Activated naive CD8-positive, alpha-beta T cell treated with anti-CD3 and anti-CD28 coated beads, Interleukin-2, amount 50 U/mL, for 16 hours (primary cell): ENCODE data around the gene EXOC3L4.
"Not testable (repeated sequence)": the region's sequence is repeated elsewhere in the genome, so short reads cannot be mapped to it uniquely, and the experiment has no call there.

Experiments
- DNase-seq: peaks from one replicate; pipeline ENCODE4 v3.0.0-alpha.2; 2020; ENCODE audit warnings: low read depth, low spot score

EXOC3L4 gene

DNA sequence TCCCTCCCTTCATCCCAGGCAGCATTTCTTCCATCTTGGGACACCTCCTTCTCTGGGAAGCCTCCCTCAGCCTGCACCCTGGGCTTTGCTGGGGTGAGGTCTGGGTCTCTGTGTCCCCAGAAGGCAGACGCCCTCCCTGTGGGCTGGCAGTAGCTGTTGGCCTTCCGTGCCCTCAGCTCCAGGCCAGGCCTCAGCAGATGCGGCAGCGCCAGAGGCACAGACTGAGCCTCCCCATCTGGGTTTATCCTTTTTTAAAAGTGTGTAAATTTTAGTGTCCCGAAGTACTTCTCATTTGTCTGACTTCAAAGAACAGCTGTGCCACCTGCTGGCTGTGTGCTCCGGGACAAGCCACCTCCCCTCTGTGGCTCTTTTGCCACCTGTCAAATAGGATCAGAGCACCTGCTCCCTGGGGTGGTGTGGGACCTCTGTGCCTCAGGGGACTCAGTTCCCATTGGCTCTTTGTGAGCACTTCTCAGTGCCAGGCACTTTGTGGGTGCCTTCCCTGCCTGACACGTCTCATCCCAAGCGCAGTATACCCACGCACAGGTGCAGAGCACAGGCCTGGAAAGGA, 11.1 kb downstream of the EXOC3L4 start:
- DNase-seq = no peak

DNA sequence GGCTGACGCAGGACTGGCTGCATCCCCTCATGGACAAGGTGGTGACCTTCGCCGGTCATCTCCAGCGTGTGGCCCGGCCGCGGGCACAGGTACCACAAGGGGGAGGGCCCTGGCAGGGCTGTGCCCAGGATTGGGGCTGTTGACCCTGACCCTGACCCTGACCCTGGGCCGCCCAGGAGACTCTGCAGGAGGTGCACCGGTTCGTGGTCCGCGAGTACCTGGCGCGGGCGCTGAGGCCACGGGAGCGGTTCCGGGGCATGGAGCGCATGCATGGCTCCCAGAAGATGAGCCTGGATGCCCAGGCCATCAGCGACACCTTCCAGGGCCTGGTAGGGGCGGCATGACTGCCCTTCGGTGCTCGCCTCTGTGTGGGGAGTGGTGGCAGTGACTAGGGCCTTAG, 12.9 kb downstream of the EXOC3L4 start:
- DNase-seq = no peak

DNA sequence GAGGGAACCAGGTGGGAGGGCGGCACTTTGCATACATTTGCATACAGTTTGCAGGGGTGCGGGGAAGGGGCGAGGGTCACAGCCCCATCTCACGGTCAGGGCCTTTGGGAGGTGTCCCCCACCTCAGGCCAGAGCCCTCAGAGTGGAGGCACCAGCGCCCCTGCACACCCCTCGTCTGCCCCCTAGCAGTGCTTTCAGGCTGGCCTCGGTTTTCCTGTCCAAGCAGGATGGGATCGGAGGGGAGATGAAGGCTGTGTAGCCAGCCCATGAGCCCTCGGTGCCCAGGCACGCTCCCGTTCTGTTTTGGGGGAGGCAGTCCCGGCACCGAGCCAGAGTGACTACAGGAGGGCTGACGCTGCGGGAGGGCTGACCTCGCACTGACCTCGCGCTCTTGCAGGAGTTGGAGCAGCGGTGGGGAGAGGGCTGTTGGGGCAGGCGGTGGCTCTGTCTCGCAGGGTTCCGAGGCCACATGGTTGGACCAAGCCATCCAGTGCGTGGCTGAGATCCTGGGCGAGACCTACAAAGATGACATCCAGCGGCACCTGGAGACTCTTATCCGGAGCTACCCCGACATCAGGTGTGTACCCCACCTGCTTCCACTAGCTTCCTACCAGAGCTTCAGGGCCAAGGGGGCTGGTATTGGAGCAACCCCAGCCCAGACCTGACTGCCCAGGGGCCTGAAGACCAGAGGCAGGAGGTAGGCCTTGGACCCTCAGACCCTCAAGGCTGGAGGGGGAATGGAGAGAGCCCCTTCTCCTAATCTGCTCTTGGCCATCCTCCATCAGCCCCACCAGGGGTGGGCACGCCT, 13.6 kb downstream of the EXOC3L4 start:
- DNase-seq = no peak

GRCh38 chr14:103108749-103109207, 14.3 kb downstream of the EXOC3L4 start:
- no peak for DNase-seq

GRCh38 chr14:103109535-103110441, 15.3 kb downstream of the EXOC3L4 start:
- DNase-seq = no peak

DNA sequence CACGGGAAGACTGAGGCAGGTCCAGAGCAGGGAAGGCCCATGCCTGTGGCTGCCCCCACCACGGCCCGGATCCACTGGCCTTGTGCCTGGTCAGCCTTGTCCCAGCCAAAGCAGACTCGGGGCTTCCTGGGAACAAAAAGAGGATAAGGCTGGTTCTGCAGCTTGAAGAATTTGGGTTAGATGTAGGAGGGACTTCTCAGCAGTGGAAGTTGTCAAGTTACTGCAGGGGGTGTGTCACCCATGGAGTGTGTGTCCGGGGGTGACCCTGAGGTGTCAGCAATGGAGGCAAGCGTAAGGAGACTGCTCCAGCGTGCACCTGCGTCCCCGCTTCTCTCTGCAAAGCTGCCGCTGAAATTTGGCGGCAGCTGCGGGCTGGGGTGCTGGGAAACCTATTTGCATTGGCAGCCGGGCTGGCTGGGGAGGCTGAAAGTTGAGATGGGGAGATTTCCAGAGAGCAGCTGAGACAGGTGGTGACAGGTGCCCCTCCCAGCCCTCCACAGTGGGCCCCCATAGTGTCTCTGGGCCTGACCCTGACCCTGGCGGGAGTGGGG, 16.2 kb downstream of the EXOC3L4 start:
- no peak for DNase-seq

DNA sequence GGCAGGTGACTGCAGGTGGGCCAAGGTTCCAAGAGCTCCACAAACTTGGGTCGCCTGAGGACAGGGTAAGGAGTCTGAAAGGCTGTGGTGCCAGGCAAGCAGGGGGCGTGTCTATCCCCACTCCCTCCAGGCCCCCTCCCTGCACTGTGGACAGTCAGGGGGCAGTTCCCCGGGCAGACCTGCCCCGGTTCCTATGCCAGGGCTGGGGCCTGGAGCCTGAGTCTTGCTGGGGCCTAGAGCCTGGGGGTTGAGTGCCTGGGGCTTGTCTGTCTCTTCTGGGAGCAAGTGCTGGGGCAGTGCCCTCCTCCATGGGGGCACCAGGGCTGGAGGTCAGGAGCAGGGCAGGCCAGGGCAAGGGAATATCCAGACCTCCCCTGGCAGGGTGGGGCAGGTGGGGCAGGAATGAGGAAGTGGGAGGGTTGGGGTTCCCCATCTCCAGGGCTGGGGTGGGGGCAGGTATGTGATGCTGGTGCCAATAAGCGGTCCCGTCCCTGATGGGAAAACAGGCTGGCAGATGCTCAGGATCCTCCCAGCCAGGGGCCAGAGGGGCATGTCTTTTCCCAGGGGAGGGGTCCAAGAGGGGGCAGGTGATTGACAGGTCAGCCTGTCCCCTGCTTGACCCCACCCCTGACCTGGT, 16.8 kb downstream of the EXOC3L4 start:
- DNase-seq = no peak

DNA sequence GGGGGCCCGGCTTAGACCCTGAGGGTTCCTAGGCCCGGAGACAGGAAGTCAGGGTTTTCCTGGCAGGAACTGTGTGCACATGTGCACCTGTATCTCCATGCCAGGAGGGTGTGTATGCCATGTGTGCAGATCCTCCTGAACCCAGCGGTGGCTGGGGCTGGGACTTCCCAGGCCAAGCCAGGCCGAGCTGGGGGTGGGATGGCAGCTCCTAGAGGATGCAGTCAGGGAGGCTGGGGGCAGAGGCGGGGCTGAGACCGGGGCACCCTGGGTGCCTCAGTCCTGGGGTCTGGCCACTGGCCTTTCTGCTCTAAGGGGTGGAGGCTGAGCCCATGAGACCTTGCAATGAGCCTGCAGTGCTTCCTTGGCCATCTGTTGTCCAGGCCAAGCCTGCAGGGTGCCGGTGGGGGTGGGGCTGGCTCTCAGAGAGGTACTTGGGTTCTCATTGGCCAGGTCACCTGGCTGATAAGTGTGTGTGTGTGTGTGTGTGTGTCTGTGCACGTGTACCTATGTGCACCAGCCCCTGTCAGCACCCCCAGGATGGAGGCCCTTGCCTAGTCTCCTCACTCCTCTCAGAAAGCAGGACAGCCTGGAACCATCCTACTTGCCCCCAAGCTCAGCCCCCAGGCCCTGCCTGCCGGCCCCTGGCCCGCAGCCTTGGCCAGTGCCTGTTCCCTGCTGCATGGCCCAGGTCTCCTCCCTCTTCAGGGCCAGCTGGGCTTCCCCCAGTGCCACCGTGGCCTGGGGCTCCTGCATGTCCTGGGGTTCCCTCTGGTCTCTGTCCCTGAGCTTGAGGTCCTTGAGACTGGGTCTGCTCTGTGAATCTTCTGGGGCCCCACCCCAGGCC, 18.1 kb downstream of the EXOC3L4 start:
- no peak for DNase-seq

DNA sequence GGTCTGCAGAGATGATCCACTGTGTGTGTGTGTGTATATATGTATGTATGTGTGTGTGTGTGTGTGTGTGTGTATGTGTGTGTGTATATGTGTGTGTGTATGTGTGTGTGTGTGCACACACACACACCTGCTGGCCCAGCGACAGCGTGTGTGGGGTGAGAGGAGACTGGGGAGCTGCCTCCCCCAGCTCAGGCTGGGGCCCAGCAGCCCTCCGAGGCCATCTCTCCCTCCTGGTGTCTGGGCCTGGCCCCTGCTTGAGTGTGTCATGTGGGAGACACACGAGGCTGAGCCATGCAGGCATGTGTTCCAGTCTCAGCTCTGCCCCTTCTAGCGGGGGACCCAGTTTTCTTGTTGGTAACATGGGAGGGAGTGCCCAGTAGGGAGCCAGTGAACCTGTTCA, 18.8 kb downstream of the EXOC3L4 start:
- DNase-seq = no peak

GRCh38 chr14:103113774-103114173, 19.2 kb downstream of the EXOC3L4 start:
- DNase-seq = no peak

DNA sequence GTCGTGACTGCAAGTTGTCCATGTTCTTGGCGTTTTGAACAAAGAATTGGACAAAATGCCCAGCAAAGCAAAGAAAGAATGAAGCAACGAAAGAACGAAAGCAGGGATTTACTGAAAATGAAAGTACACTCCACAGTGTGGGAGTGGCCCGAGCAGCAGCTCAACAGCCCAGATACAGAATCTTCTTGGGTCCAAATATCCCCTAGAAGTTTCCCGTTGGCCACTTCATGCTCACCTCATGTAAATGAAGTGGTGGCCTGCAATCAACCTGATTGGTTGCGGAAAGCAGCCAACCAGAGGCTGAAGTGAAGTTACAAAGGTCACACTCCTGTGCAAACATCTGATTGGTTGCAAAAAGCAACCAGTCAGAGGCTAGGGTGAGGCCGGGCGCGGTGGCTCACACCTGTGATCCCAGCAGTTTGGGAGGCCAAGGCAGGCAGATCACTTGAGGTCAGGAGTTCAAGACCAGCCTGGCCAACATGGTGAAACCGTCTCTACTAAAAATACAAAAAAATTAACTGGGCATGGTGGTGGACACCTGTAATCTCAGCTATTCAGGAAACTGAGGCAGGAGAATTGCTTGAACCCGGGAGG, 20.7 kb downstream of the EXOC3L4 start:
- DNase-seq = not testable (repeated sequence)

- DNase-seq = no peak
These were observed 21.5 kb downstream of the EXOC3L4 start for GRCh38 chr14:103115845-103116572.

DNA sequence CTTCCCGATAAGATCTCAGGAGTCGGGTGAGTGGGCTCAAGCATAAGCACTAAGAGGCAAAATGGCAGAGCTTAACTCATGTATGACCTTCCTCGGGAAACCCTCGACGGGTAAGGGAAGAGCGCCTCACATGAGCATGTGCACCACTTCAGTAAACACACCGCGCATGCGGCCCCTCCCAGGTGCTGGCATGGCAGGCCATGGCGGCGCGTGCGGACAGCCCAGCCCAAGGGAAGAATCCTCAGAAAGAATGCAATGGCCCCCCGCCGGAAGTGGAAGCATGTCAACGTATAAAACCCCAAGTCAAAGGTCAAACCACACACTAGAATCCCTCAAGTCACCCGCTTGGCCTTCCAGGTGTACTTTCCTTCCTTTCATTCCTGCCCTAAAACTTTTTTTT, 22.1 kb downstream of the EXOC3L4 start:
- DNase-seq = no peak

- DNase-seq = not testable (repeated sequence)
These were observed 23.0 kb downstream of the EXOC3L4 start for GRCh38 chr14:103117499-103117898.

DNA sequence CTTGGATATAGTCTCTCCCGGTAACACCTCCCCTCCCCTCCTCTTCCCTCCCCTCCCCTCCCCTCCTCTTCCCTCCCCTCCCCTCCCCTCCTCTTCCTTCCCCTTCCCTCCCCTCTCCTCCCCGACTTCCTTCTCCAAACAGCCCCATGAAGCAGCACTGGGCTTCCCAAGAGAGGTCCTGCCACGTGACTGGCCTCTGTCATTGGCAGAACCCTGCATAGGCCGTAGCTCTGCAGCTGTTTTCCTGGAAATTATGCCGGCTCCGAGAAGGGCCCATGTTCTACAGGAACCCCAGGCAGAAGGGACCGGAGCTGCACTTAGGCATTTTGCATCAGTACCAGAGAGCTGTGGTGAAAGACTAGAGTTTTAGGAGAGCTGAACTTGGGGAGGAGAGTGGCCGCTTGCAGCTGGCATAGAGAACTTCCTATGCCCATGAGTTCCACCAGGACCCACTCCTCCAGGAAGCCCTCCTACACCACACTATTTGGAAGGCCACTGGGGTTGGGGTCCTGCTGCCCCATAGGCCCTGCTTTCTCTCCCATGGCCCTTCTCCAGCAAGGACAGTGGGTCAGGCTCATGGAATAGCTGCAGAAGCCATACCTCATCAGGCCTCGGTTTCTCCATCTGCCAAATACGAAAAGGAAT, 23.6 kb downstream of the EXOC3L4 start:
- no peak for DNase-seq

GRCh38 chr14:103118663-103119404, 24.3 kb downstream of the EXOC3L4 start:
- DNase-seq = no peak

GRCh38 chr14:103119527-103119926, 25.0 kb downstream of the EXOC3L4 start:
- DNase-seq = not testable (repeated sequence)
